B cell (primary cell): Measurements from ENCODE around the gene SUGCT. TPM values are rescaled to one million over a fixed set of nuclear protein-coding genes. Genes with fewer than 3 reads are reported as not detected.

Source experiments
- ATAC-seq: fragments of 200-7000 bp; cut with Tn5 transposase; one replicate; pipeline ENCODE4 v1.10.0; 2021; ENCODE audit warnings: low read depth, mild to moderate bottlenecking, moderate number of reproducible peaks, moderate library complexity
- CTCF ChIA-PET: fragments of 350-600 bp; sonication (Branson Sonifier 250); formaldehyde crosslinking; loops from one replicate; lab custom pipeline; 2021; ENCODE audit warnings: antibody characterized with exemption, inconsistent platforms; lab: Charles Lee
- POLR2A ChIA-PET: fragments of 350-600 bp; sonication (Branson Sonifier 250); formaldehyde crosslinking; loops from one replicate; lab custom pipeline; 2021; ENCODE audit warnings: antibody characterized with exemption; lab: Charles Lee
- DNase-seq: peaks from one replicate; pipeline ENCODE4 v3.0.0; 2013
- H2AFZ ChIP-seq: 2 replicates; pipeline ENCODE4 v1.6.1; 2012; ENCODE audit warnings: mild to moderate bottlenecking, low read depth, low read length; ENCODE audit not compliant: insufficient read depth, poor library complexity, severe bottlenecking
- H3K27ac ChIP-seq, 2 donors: 1 replicate in 1 of 2; 2 replicates in 1 of 2; pipeline ENCODE4 v1.5.1; 2012 to 2013; ENCODE audit warnings: low read length in 2 of 2, mild to moderate bottlenecking in 2 of 2, moderate library complexity in 1 of 2
- H3K27me3 ChIP-seq, 4 experiments: fragments of 200-600 bp in 1 of 4; sonication (generic) in 1 of 4; replicated peaks in 1 of 4; 1 replicate in 2 of 4; 2 replicates in 2 of 4; pipeline versions ENCODE4 v1.6.1 to v1.7.0; 2013 to 2016; ENCODE audit warnings: low read length in 3 of 4, mild to moderate bottlenecking in 2 of 4, mixed read lengths in 1 of 4, moderate library complexity in 1 of 4; ENCODE audit not compliant: insufficient read depth in 4 of 4, control insufficient read depth in 3 of 4; ENCODE audit errors: control extremely low read depth in 1 of 4
- H3K36me3 ChIP-seq, 2 experiments: replicated peaks in 1 of 2; 1 replicate in 1 of 2; 2 replicates in 1 of 2; pipeline versions ENCODE4 v1.6.1 to v1.7.1; 2013; ENCODE audit warnings: low read length in 1 of 2; ENCODE audit not compliant: insufficient read depth in 2 of 2, control insufficient read depth in 1 of 2; ENCODE audit errors: control extremely low read depth in 1 of 2, extremely low read depth in 1 of 2
- H3K4me1 ChIP-seq, 2 donors: fragments of 200-600 bp in 1 of 2; sonication (generic) in 1 of 2; 1 replicate in 1 of 2; 2 replicates in 1 of 2; pipeline versions ENCODE4 v1.5.1 to v1.6.1; 2013 to 2017; ENCODE audit warnings: low read length in 2 of 2; ENCODE audit not compliant: control insufficient read depth in 2 of 2, insufficient read depth in 2 of 2
- H3K4me2 ChIP-seq: replicated peaks from 2 replicates; pipeline ENCODE3; 2012; ENCODE audit warnings: mild to moderate bottlenecking, low read depth, low read length; ENCODE audit not compliant: poor library complexity, severe bottlenecking
- H3K4me3 ChIP-seq, 5 experiments: fragments of 200-600 bp in 1 of 5; sonication (generic) in 1 of 5; 1 replicate in 3 of 5; 2 replicates in 2 of 5; pipeline versions ENCODE4 v1.5.1 to v1.7.0; 2011 to 2016; ENCODE audit warnings: low read length in 4 of 5, mild to moderate bottlenecking in 4 of 5, low read depth in 2 of 5, control low read depth in 1 of 5, moderate library complexity in 1 of 5; ENCODE audit not compliant: insufficient read depth in 1 of 5; ENCODE audit errors: control extremely low read depth in 1 of 5, extremely low read depth in 1 of 5
- H3K79me2 ChIP-seq: fragments of 200-600 bp; sonication (generic); one replicate; pipeline ENCODE4 v1.6.0; 2016; ENCODE audit warnings: low read length; ENCODE audit not compliant: control insufficient read depth, insufficient read depth
- H3K9ac ChIP-seq: fragments of 200-600 bp; sonication (generic); 2 replicates; pipeline ENCODE4 v1.6.1; 2017; ENCODE audit warnings: mild to moderate bottlenecking, low read length, moderate library complexity
- H3K9me3 ChIP-seq, 3 donors: one replicate each; pipeline versions ENCODE4 v1.6.1 to v1.7.1; 2013; ENCODE audit warnings: low read length in 2 of 3; ENCODE audit not compliant: control insufficient read depth in 2 of 3, insufficient read depth in 1 of 3; ENCODE audit errors: control extremely low read depth in 1 of 3
- H4K20me1 ChIP-seq: 2 replicates; pipeline ENCODE4 v1.6.0; 2012; ENCODE audit warnings: mild to moderate bottlenecking, low read length; ENCODE audit not compliant: insufficient read depth, control insufficient read depth, poor library complexity, severe bottlenecking
- H3K27ac Mint-ChIP-seq: one replicate; pipeline ENCODE4 v1.8.0; 2021; ENCODE audit warnings: mixed read lengths
- H3K27me3 Mint-ChIP-seq: one replicate; pipeline ENCODE4 v1.8.0; 2021; ENCODE audit warnings: mixed read lengths
- H3K4me1 Mint-ChIP-seq: one replicate; pipeline ENCODE4 v1.8.0; 2021; ENCODE audit warnings: mixed read lengths
- H3K4me3 Mint-ChIP-seq: one replicate; pipeline ENCODE4 v1.8.0; 2021; ENCODE audit warnings: mixed read lengths
- H3K9me3 Mint-ChIP-seq: one replicate; pipeline ENCODE4 v1.8.0; 2022; ENCODE audit warnings: mixed read lengths; ENCODE audit not compliant: insufficient read depth
- CTCF ChIP-seq: fragments of 200-600 bp; IDR thresholded peaks from one replicate; pipeline ENCODE4 v1.8.0; 2022; ENCODE audit warnings: antibody characterized with exemption, mild to moderate bottlenecking
- EZH2 ChIP-seq: IDR thresholded peaks from 2 replicates; pipeline ENCODE4 v1.6.1; 2012; ENCODE audit warnings: borderline replicate concordance, low read depth, mild to moderate bottlenecking, moderate library complexity, low read length; ENCODE audit not compliant: insufficient read depth, poor library complexity, severe bottlenecking
- WGBS: methylation state at CpG from one replicate; pipeline ENCODE4 v1.1.5; 2013; ENCODE audit warnings: missing lambda C conversion rate; ENCODE audit not compliant: insufficient coverage; 5-methylcytosine and 5-hydroxymethylcytosine counted together
- intact Hi-C: fragments of 100-400 bp; cut with micrococcal nuclease; formaldehyde crosslinking; loops from one replicate; pipeline ENCODE4 v1.10.0; 2022
- polyA plus RNA-seq: library from polyadenylated mRNA; depleted of rRNA; stranded (reverse); fragments of >200 nt; gene quantifications from 2 replicates; pipeline ENCODE4 v1.2.3, GENCODE V29; 2012
- total RNA-seq, 2 donors: library from RNA; stranded (reverse); fragments of 120-200 nt in 1 of 2; gene quantifications; 1 replicate in 1 of 2; 2 replicates in 1 of 2; pipeline versions ENCODE4 v1.2.3 to v1.2.4, GENCODE V29; 2013 to 2022

The SUGCT gene
- total and polyA plus RNA-seq, 2 donors (not counting 1 experiment from before 2014, with no cell fraction given), result 0.19 to 0.86 TPM

- no peaks in the 10 kb centered on the region for H3K27me3 ChIP-seq
- H3K9me3 Mint-ChIP-seq, result no peaks in the 10 kb centered on the region
- WGBS, result 92% methylated on average over 1 of the region's 1 CpG
Observed at GRCh38 chr7:40796723-40797122, 661.9 kb downstream of the SUGCT start.

GRCh38 chr7:40798613-40799012, 663.8 kb downstream of the SUGCT start:
- Histone ChIP-seq H3K36me3 (no peaks in the 10 kb centered on the region), H3K27me3 (no peaks in the 10 kb centered on the region), H3K4me2 (no peak overlapping the region), H3K4me3 (no peak overlapping the region), H3K27ac (no peak overlapping the region), H3K79me2 (no peaks in the 10 kb centered on the region), H3K4me1 (no peaks in the 10 kb centered on the region), H3K9ac (no peak overlapping the region), H3K9me3 (no peaks in the 10 kb centered on the region), H4K20me1 (no peaks in the 10 kb centered on the region), H2AFZ (no peak overlapping the region)
- ATAC-seq (no peak), DNase-seq (no peak)
- H3K4me1 Mint-ChIP-seq, result no peaks in the 10 kb centered on the region
- WGBS, result no CpG with 5 or more reads among the region's 2 CpGs
- H3K4me3 Mint-ChIP-seq, result no peak overlapping the region
- CTCF ChIA-PET, result no interaction called here
- intact Hi-C loops, result no loop called here
- H3K27ac Mint-ChIP-seq, result no peak overlapping the region
- TF ChIP-seq EZH2 (no peak), CTCF (no peak)
- H3K9me3 Mint-ChIP-seq, result no peaks in the 10 kb centered on the region
- no peaks in the 10 kb centered on the region for H3K27me3 Mint-ChIP-seq
- POLR2A ChIA-PET, result no interaction called here

More at GRCh38 chr7:40796723-40797122, 661.9 kb downstream of the SUGCT start:
- Mint-ChIP-seq H3K4me3 (no peak overlapping the region), H3K4me1 (no peaks in the 10 kb centered on the region), H3K27ac (no peak overlapping the region), H3K27me3 (no peaks in the 10 kb centered on the region)
- H3K27ac ChIP-seq, result no peak overlapping the region
- no peaks in the 10 kb centered on the region for H3K4me1 ChIP-seq
- H3K79me2 ChIP-seq, result no peaks in the 10 kb centered on the region
- ChIA-PET POLR2A (no interaction called here), CTCF (no interaction called here)
- ATAC-seq, result no peak
- H3K36me3 ChIP-seq, result no peaks in the 10 kb centered on the region
- H2AFZ ChIP-seq, result no peak overlapping the region
- no peak overlapping the region for H3K9ac ChIP-seq
- no peak overlapping the region for H3K4me3 ChIP-seq
- H3K4me2 ChIP-seq, result no peak overlapping the region
- no peaks in the 10 kb centered on the region for H3K9me3 ChIP-seq
- intact Hi-C loops, result no loop called here
- no peaks in the 10 kb centered on the region for H4K20me1 ChIP-seq
- TF ChIP-seq CTCF (no peak), EZH2 (no peak)
- DNase-seq, result no peak
